HG03196 (cell line): ENCODE data around the gene SLC19A1.

Source experiments
- ATAC-seq: cut with Tn5 transposase; IDR thresholded peaks from one replicate; pipeline ENCODE4 v1.9.1; 2021; ENCODE audit not compliant: unreplicated experiment

Gene SLC19A1

DNA sequence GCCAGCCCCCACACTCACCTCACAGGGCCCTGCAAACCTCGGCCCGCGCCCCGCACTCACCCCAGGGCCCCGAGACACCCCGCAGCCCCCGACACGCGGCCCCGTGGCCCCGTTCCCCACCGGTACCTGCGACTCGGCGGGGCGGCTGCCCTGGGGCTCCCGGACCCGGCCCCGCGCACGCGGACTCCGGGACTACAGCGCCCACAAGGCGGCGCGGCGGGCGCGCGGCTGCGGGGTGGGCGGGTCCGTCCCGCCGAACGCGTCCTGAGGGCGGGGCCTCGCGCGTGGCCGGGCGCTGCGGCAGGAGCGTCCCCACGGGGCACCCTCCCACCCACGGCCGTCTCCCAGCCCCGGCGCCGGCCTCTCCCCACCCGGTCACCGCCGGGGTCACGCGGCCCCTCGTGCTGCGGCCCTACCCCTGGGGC, at the start of gene SLC19A1:
TSS of gene SLC19A1 (minus strand) at position 199 of the 425 bp plus-strand sequence. CDS start 4,481 bp downstream, outside the sequence.
- ATAC-seq = no peak

DNA sequence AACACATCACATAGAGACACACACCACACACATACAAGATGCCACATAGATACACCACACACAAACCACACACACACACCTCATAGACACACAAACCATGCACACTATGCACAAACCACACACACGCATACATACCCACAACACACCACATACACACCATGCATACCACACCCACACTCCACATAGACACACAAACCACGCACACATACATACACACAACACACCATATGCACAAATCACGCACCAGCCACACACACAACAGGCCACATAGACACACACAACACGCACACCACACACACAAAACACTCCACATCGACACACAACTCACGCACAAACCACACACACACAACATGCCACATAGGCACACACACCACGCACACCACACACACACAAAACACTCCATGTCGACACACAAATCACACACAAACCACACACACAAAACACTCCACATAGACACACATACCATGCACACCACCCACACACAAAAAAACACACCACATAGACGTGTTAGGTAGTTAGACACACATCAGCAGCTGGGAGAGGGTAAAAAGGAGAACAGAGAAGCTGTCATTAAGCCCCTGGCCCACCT, 49.5 kb upstream of the SLC19A1 start:
- ATAC-seq = no peak

DNA sequence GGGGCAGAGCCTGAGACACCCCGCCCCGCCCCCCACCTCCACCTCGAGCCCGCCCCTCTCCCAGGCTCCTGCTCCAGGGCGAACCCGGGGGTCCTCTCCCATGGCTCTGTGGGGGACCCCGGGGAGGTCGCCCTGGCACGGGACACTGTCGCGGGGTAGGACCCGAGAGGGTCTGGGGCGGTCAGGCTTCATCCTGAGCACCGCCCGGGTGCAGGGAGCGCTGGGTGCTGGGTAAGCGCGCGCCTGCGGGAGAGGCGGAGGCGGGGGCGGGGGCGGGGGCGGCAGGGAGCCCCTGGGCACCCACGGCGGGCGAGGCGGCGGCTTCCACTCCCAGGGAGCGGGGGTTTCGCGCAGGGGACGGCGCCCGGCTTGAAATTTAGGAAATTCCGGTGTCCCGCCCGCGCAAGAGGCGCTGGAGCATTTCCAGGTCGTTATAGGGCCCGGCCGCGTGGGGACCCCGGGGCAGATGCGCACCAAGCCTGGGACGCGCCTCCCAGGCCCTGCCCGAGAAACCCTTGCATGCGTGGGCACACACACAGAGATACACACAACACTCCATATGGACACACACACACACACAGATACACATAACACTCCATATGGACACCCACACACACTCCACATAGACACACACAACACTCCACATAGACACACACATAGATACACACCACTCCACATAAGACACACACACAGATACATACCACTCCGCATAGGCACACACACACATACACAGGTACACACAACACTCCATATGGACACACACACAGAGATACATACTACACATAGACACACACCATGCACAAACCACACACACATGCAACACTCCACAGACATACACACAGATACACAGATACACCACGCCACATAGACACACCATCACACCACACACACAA, 48.7 kb upstream of the SLC19A1 start:
- no peak for ATAC-seq

DNA sequence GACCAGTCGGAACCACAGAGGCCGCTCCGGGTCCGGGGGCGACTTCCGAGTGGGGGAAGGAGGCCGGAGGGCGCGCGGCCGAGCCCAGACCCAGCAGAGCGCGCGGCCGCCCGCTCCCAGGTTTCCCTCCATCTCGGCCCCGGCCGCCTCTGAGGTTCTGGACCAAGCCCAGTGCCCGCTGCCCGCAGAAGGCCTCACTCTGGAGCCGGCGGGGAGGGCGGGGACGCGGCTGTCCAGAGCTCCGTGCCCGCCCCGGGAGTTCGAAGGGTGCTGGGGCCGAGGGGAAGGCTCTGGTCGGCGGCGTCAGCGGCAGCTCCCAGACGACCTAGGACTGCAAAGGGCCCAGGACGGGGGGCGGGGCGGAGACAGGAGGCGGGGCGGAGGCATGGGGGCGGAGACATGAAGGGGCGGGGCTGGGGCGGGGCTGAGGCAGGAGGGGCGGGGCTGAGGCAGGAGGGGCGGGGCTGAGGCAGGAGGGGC, 48.0 kb upstream of the SLC19A1 start:
- no peak for ATAC-seq

DNA sequence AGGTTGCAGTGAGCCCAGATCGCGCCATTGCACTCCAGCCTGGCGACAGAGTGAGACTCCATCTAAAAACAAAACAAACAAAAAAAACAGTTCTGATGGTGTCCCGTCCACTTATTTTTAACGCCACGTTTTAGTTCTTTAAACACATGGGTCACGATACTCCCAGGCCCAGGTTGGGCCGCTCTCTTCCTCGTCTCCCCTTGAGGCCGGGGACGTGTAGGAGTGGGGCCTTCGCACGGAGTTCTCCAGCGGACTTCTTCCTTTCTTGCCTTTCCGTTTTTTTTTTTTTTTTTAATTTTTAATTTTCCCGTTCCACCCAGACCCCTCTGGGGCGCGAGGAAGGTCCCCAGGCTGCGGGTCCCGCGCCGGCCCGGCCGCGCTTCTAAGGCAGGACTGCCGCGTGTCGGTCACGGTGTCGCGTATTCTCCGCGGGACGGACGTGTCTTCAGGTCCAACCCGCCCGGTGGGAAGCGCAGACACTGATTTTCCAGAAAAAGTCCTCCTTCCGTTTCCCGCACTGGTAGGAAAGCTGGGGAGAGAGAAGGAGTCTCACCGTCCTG, 47.5 kb upstream of the SLC19A1 start:
- ATAC-seq = no peak

DNA sequence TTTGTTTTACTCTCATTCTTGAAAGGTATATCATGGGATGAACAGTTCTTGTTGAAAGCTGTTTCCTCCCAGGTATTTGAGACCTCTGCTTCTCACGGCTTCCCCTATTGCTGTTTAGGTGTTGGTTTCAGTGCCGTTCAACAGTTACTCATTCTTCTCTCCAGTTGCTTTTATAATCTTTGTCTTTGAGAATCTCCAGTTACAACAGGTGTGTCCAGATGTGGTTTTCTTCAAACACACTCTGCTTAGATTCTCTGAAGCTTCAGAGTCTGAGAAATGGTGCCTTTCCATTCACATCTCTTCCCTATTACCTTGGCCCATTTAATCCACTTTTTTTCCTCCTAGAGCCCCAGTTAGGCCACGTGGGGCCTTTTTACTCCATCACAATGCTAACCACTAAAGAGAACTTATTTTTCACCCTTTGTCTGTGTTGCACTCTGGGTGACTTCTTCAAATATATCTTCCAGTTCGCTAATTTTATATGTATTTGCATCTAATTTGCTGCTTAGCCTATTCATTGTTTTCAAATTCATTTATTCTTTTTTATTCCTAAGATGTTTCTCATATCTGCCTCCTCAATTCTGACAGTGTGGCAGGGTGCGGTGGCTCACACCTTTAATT, 46.7 kb upstream of the SLC19A1 start:
- no peak for ATAC-seq

DNA sequence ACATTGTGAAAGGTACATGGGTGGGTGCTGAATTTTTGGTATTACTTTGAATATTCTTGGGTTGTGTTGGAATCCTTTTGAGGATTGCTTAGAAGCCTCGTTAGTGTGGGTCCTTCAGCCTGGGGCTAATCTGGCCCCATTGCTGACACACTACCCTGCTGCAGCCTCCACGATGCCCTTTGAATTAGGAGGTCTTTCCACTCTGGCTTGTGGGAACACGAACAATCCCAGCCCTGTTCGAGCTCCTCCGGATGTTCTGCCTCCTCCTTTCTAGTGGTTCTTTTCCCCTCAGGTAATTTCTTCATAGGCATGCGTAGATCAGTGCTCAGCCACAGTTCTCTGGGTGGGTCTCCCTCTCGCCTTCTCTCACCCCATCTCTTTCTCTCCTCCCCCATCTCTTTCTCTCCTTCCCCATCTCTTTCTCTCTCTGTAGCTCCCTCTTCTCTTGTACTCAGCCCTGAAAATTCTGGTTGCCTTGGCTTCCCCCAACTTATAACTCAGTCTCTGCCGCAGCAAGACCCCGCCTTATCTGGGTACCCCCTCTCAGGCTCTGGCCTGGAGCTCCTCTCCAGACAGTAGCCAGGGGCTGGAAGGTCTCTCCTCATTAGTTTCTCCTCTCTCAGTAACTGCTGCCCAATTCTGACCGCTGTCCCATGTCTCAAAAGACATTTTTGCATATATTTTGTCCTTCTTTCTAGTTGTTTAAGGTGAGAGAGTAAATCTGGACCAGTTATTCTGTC, 46.0 kb upstream of the SLC19A1 start:
- no peak for ATAC-seq

DNA sequence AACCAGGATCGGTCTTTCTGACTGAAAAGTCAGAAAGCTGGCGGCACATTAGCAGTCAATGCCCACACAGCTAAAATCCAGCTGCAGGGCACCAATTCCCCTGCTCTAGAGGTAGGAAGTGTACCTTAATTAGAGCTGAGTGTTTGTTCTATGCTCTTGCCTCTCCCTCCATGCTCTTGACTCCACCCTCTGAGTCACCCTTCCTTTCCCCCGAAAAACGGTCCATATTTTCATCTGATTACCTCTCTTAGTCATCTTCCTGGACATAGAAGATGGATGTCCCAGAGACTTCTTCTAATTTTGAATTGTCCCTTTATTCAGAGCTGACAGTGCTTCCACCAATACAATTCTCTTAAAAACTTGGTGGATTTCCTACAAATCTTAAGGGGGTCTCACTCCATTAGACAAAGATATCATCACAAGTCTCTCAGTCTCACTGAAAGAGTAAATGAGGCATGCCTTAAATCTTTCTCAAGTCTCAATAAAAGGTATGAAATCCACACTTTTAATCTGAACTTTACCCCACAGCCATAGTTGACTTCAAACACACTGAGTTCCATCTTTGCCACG, 44.1 kb upstream of the SLC19A1 start:
- ATAC-seq = no peak

DNA sequence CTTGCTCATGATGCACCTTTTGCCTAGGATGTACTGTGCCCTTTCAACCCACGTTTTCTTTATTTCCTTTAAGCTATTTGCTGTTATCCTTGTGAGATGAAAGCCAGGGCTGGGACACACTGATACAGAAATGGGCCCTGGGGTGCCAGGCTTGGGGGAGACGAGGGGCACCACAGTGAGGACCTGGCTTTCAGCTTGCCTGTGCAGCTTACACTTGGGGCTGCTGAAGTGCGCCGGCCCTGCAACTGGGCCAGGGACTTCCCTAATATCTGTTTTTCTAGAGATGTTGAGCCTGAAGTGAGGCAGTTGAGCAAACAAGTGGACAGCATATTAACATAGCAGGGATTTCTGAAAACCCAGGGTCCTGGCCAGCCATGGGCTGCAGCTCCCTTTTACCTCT, 42.5 kb upstream of the SLC19A1 start:
- no peak for ATAC-seq

DNA sequence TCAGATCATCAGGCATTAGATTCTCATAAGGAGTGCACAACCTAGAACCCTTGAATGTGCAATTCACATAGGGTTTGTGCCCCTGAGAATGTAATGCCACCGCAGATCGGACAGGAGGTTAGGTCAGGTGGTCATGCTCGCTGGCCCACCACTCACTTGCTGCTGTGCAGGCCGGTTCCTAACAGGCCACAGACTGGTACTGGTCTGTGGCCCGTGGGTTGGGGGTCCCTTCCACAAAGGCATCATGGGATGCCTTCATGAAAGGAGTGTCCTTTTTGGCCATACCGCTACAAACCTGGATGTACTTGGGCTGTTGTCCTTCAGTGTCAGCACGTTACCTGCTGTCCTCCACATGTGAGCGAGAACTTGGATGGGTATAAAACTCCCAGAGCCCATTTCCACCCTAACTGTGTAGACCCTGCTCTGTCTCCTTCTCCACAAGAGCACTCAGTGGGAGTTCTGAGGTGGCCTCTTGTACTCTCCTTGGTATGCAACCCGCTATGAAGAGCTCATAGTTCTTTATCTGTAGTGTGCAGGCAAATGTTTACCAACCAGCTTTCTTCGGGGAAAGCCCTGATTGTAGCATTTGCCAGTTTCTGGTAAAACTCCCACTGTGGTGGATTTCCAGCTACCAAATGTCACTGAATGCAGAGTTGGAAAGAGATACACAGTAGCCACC, 41.7 kb upstream of the SLC19A1 start:
- no peak for ATAC-seq

DNA sequence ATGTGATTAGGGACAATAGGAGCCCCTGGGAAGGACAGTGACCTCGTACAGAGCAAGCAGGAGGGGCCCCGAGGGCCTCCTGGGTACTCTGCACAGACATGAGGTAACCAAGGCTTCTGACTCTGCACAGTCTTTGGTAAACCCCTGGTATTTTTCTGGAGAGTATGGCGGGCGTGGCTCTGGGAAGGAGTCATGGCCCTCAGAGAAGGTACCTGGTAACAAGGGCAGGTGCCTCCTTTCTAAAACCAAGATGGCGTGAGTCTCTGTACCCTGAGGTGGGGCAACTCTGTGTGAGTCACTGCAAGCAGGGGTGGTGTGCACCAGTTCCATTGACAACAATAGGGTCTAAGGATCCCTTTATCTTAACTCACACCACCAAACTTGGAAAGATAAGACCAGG, 39.9 kb upstream of the SLC19A1 start:
- no peak for ATAC-seq

DNA sequence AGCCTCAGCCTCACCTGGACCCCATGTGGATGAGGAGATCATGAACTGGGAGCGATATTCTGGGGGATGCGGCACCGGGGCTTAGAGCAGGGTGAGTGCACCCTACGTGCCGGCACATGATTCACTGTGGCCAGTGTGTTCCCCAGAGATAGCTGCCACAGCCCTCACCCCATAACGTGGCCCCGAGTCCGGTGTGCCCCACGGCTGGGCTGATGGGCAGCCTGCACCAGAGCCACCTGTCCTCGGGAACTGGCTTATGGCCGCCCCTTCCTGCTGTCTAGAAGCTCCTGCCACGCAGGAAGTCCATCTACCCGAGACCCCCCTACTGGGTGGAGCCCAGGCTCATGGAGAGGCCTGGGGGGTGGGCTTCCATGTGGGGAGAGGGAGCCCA, 39.1 kb upstream of the SLC19A1 start:
- ATAC-seq = no peak

DNA sequence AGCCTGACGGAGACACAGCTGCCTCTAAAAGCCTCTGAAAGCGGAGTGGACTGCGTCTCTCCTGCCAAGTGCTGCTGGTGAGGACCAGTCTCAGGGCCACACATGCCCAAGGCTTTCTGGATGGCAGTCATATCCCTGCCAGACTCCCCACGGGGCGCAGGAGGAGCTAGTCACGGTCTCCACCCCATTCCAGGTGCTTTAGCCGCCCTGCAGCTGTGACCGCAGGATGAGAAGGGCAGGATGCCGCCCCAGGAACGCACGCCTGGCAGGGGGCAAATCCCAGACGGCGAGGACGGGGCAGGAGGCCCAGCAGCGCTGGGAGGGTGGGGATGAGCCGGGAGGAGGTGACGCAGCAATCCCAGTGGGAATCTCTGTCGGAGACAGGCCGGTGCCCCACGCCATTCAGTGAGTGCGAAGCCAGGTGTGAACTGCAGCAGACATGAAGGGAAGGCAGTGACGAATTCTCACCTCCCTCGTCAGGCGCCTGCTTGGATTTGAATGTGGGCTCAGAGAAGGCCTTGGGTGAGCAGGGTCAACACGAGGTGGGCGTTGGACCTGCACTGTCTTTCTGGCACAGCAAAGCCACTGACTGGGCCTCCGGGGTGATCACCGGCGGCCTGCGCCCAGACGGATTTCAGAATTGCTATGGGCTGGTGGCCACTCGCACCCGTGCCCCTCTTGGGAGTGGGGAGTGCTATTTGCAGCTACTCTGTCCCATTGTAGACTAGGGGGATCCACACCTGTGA, 38.5 kb upstream of the SLC19A1 start:
- ATAC-seq = no peak

DNA sequence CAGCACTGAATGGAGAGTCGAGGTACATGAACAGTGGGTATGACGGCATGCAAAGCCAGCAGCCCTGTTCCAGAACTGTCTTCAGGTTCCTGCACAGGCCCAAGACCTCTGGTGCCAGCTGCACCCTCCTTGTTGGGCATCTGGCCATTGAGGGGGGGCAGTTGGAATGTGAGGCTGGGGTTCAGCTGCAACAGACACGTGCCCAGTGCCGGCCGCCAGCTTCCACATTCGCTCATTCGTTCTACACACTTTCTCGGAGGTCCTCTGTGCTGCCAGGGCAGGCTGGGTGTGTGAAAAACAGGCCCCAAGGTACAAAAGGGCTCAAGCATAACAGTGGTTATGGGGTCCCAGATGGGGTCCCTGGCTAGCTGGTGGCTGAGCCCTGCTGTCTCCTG, 37.9 kb upstream of the SLC19A1 start:
- ATAC-seq = no peak

DNA sequence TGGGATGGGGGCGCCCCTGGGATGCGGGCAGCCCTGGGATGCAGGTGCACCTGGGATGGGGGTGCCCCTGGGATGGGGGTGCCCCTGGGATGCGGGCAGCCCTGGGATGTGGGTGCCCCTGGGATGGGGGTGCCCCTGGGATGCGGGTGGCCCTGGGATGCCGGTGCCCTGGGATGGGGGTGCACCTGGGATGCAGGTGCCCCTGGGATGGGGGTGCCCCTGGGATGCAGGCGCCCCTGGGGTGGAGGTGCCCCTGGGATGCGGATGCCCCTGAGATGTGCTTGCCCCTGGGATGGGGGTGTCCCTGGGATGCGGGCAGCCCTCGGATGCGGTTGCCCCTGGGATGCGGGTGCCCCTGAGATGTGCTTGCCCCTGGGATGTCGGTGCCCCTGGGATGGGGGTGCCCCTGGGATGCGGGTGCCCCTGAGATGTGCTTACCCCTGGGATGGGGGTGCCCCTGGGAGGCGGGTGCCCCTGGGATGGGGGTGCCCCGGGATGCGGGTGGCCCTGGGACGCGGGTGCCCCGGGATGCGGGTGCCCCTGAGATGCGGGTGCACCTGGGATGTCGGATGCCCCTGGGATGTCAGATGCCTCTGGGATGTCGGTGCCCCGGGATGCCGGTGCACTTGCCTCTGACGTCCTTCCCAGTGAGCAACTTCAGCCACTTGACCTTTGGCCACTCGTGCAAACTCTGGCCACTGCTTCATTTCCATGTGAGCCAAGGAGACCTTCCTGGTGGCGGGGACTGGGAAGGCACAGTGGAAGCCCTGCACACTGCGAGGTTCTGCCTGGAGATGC, 37.3 kb upstream of the SLC19A1 start:
- no peak for ATAC-seq

DNA sequence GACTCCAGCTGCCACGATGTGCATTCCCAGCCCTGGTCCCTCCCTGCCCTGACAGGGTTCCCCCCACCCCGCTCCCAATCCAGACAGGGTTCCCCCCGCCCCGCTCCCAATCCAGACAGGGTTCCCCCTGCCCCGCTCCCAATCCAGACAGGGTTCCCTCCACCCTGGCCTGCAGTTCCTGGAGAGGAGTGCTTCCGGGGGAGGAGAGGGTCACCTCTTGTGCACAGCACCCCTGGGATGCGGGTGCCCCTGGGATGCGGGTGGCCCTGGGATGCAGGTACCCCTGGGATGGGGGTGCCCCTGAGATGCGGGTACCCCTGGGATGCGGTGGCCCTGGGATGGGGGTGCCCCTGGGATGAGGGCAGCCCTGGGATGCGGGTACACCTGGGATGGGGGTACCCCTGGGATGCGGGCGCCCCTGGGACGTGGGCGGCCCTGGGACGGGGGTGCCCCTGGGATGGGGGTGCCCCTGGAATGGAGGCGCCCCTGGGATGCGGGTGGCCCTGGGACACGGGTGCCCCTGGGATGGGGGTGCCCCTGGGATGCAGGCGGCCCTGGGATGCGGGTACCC, 36.7 kb upstream of the SLC19A1 start:
- ATAC-seq = no peak

DNA sequence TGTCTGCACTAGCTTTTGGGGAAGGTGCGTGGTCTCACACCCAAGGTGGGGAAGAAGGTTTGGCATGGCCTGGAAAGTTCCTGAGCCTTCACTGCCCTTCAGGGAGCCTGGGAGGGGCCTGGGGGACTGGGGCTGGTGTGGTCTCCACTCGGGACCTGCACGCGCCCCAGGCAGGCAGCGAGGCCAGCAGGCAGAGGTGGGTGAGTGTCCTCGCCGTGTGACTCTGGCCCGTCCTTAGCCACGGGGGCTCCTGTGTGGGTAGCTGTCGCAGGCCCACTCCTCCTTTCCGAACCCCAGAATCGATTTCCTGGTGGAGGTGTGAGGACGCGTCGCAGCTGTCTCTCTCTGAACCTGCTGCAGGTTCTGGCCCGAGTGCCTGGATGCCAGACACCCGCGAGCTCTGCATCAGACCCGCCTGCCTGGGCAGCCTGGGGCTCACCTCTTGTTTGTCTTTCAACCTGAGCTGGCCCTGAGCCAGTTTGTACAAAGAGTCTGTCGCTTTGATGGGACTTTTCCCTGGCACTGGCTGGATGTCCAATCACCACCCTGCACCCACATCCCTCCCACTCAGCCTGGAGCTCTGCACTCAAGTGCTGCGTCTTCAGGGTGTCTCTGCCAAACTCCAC, 36.0 kb upstream of the SLC19A1 start:
- no peak for ATAC-seq

DNA sequence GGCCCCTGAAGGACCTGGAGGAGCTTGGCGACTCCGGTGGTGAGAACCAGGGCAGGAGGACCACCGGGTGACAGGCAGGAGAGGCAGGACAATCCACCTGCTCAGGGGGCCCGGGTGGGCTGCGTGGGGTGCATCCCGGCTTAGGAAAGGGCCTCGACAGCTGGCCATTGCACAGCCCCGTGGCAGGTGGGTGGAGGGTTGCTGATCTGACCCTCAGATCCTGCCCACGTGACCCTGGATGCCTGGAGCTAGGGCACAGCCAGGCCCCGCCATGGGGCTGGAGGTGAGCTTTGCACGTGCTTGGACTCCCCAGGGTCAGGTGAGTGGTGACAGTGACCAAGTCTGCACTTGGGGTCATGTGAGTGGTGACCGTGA, 35.5 kb upstream of the SLC19A1 start:
- ATAC-seq = no peak
